GM12878 (cell line): ENCODE measurements around the gene NPAS3. TPM values are rescaled to one million over a fixed set of nuclear protein-coding genes. Genes with fewer than 3 reads are reported as not detected.

Experiments used
- ATAC-seq: fragments of 200-7000 bp; cut with Tn5 transposase; 3 replicates; pipeline ENCODE4 v1.9.1; 2020; ENCODE audit warnings: mild to moderate bottlenecking, moderate library complexity
- BruUV-seq: library from RNA; stranded (reverse); fragments of 400-500 nt; replicated peaks from 2 replicates; lab custom pipeline; 2021; lab: Mats Ljungman, UMichigan
- CTCF ChIA-PET: fragments of 300-600 bp; sonication (Branson Sonifier 250); formaldehyde crosslinking; extraction: SDS; loops from one replicate; lab custom pipeline; 2021; ENCODE audit warnings: inconsistent platforms; lab: Yijun Ruan, JAX
- POLR2A ChIA-PET: fragments of 350-600 bp; formaldehyde crosslinking; extraction: SDS; loops from one replicate; lab custom pipeline; 2021; ENCODE audit warnings: inconsistent platforms; lab: Charles Lee
- RAD21 ChIA-PET: fragments of 300-600 bp; sonication (Branson Sonifier 250); formaldehyde crosslinking; loops from one replicate; lab custom pipeline; 2023; ENCODE audit warnings: antibody characterized with exemption; ENCODE audit not compliant: unreplicated experiment; lab: Charles Lee
- SMC1A ChIA-PET: fragments of 300-600 bp; sonication (Branson Sonifier 250); formaldehyde crosslinking; loops from one replicate; lab custom pipeline; 2023; ENCODE audit not compliant: unreplicated experiment, uncharacterized antibody; lab: Charles Lee
- DNase-seq: peaks from one replicate; pipeline ENCODE4 v3.0.0-alpha.2; 2011; ENCODE audit warnings: low read depth, low spot score
- FAIRE-seq: peaks from 3 replicates; lab custom pipeline; 2011; peaks lifted over from hg19 to GRCh38; lab: Jason Lieb, UNC
- H2AFZ ChIP-seq: 2 replicates; pipeline ENCODE4 v1.6.0; 2011; ENCODE audit warnings: low read depth, low read length, control low read depth; ENCODE audit not compliant: control insufficient read depth
- H3K27ac ChIP-seq: 2 replicates; pipeline ENCODE4 v1.5.1; 2011; ENCODE audit warnings: control low read depth; ENCODE audit not compliant: control insufficient read depth, insufficient read depth
- H3K27me3 ChIP-seq, 2 experiments: replicated peaks in 1 of 2; 2 replicates each; pipeline versions ENCODE4 v1.6.0 to v1.6.1; 2011; ENCODE audit warnings: low read length in 1 of 2; ENCODE audit not compliant: control insufficient read depth in 2 of 2, insufficient read depth in 2 of 2
- H3K36me3 ChIP-seq, 2 experiments: 2 replicates each; pipeline ENCODE4 v1.5.1; 2011; ENCODE audit warnings: low read length in 1 of 2; ENCODE audit not compliant: control insufficient read depth in 2 of 2, insufficient read depth in 2 of 2
- H3K4me1 ChIP-seq: 2 replicates; pipeline ENCODE4 v1.6.1; 2011; ENCODE audit warnings: mild to moderate bottlenecking, low read length, moderate library complexity, mixed read lengths; ENCODE audit not compliant: control insufficient read depth, insufficient read depth
- H3K4me2 ChIP-seq: 2 replicates; pipeline ENCODE4 v1.6.0; 2011; ENCODE audit warnings: control low read depth; ENCODE audit not compliant: control insufficient read depth, insufficient read depth
- H3K4me3 ChIP-seq: fragments of 200-600 bp; sonication (generic); 2 replicates; pipeline ENCODE4 v1.5.1; 2016
- H3K79me2 ChIP-seq: 2 replicates; pipeline ENCODE4 v1.6.0; 2011; ENCODE audit warnings: low read length; ENCODE audit not compliant: control insufficient read depth, insufficient read depth
- H3K9ac ChIP-seq: 2 replicates; pipeline ENCODE4 v1.8.0; 2011; ENCODE audit warnings: low read length, control low read depth, mixed read lengths; ENCODE audit not compliant: control insufficient read depth, insufficient read depth
- H3K9me3 ChIP-seq: replicated peaks from 3 replicates; pipeline ENCODE4 v1.5.1; 2011; ENCODE audit warnings: mild to moderate bottlenecking, low read length; ENCODE audit not compliant: control insufficient read depth, insufficient read depth
- H4K20me1 ChIP-seq: 2 replicates; pipeline ENCODE4 v1.6.0; 2011; ENCODE audit not compliant: control insufficient read depth, insufficient read depth
- BRCA1 ChIP-seq: IDR thresholded peaks from 2 replicates; pipeline ENCODE4 v1.6.1; 2011; ENCODE audit warnings: low read depth, low read length, improper control_type of control experiment
- GATAD2B ChIP-seq: fragments of 450-650 bp; conservative IDR thresholded peaks from 2 replicates; pipeline ENCODE4 v1.6.1; 2017; ENCODE audit warnings: low read depth, mild to moderate bottlenecking, moderate library complexity
- HDAC2 ChIP-seq: fragments of 200-600 bp; sonication (generic); IDR thresholded peaks from 2 replicates; pipeline ENCODE4 v1.6.1; 2017
- HDAC6 ChIP-seq: fragments of 200-600 bp; sonication (generic); IDR thresholded peaks from one replicate; pipeline ENCODE4 v1.8.0; 2017; ENCODE audit warnings: antibody characterized with exemption; ENCODE audit not compliant: unreplicated experiment
- IKZF1 ChIP-seq: fragments of 450-650 bp; conservative IDR thresholded peaks from 2 replicates; pipeline ENCODE4 v1.6.1; 2017; ENCODE audit warnings: antibody characterized with exemption, mild to moderate bottlenecking
- NR2F1 ChIP-seq: fragments of 450-650 bp; conservative IDR thresholded peaks from 2 replicates; pipeline ENCODE4 v1.6.1; 2017; ENCODE audit warnings: mild to moderate bottlenecking
- POU2F2 ChIP-seq: IDR thresholded peaks from 3 replicates; pipeline ENCODE4 v1.6.1; 2011; ENCODE audit warnings: low read depth, mild to moderate bottlenecking, low read length, borderline replicate concordance
- SPI1 ChIP-seq: IDR thresholded peaks from 2 replicates; pipeline ENCODE4 v1.6.1; 2011; ENCODE audit warnings: low read depth, mild to moderate bottlenecking, low read length, moderate library complexity, borderline replicate concordance; ENCODE audit not compliant: insufficient read depth
- SREBF2 ChIP-seq: IDR thresholded peaks from 2 replicates; pipeline ENCODE4 v1.6.1; 2012; ENCODE audit warnings: mild to moderate bottlenecking, low read length
- TARDBP ChIP-seq: IDR thresholded peaks from 2 replicates; pipeline ENCODE4 v1.6.1; 2016; ENCODE audit warnings: borderline replicate concordance
- YY1 ChIP-seq: IDR thresholded peaks from 2 replicates; pipeline ENCODE4 v1.6.1; 2011; ENCODE audit warnings: low read depth, mild to moderate bottlenecking, low read length
- ZNF24 ChIP-seq: fragments of 450-650 bp; IDR thresholded peaks from 2 replicates; pipeline ENCODE4 v1.6.1; 2017; ENCODE audit warnings: antibody characterized with exemption, mild to moderate bottlenecking
- ZNF274 ChIP-seq: IDR thresholded peaks from one replicate; pipeline ENCODE4 v1.8.0; 2011; ENCODE audit not compliant: insufficient read length, insufficient read depth
- in situ Hi-C: fragments of 300-500 bp; cut with MboI; formaldehyde crosslinking; loops from 9 replicates; pipeline ENCODE4 v1.14.3; 2018; ENCODE audit warnings: mixed read lengths
- intact Hi-C: fragments of 100-400 bp; cut with micrococcal nuclease; formaldehyde crosslinking; loops from one replicate; pipeline ENCODE4 v1.14.2; 2022; ENCODE audit not compliant: unreplicated experiment
- polyA plus RNA-seq, 11 experiments: library from polyadenylated mRNA; depleted of rRNA in 4 of 11; unstranded in 6 of 11; stranded (reverse) in 5 of 11; fragments of >200 nt; fragmentation: Nextera tagmentation in 4 of 11; fragmentation: Illumina TruSeq in 1 of 11; extraction: Ambion mirVana in 4 of 11; extraction: Trizol in 1 of 11; gene quantifications; 1 replicate in 1 of 11; 2 replicates in 10 of 11; pipeline versions ENCODE4 v1.2.1 to v1.2.3, GENCODE V29; 2011 to 2016; ENCODE audit warnings: inconsistent platforms in 2 of 11, missing spikeins in 2 of 11, low read depth in 1 of 11
- total RNA-seq, 4 experiments: library from RNA; depleted of rRNA in 3 of 4; stranded (reverse); fragments of >200 nt in 3 of 4; fragmentation: Illumina TruSeq in 1 of 4; extraction: Trizol in 1 of 4; gene quantifications; 2 replicates each; pipeline versions ENCODE4 v1.2.1 to v1.2.3, GENCODE V29; 2013 to 2021
- TF ChIP-seq, protein P1 (sequence below): fragments of 450-650 bp; IDR thresholded peaks from 2 replicates; pipeline ENCODE4 v1.6.1; 2017; ENCODE audit warnings: low read depth, mild to moderate bottlenecking, moderate library complexity
- TF ChIP-seq, protein P2 (sequence below): IDR thresholded peaks from 2 replicates; pipeline ENCODE4 v1.6.1; 2011; ENCODE audit warnings: mild to moderate bottlenecking, low read depth, low read length, moderate library complexity; ENCODE audit not compliant: insufficient replicate concordance
- TF ChIP-seq, protein P3 (sequence below): fragments of 450-650 bp; formaldehyde crosslinking; IDR thresholded peaks from 2 replicates; pipeline ENCODE4 v1.4.0; 2020; ENCODE audit warnings: mild to moderate bottlenecking, moderate library complexity

NPAS3 gene
- total and polyA plus RNA-seq, 10 of the 15 experiments (the other 5 are each of a cell fraction or from before 2014, with no cell fraction given) = under 0.01 to 2.7 (median 0.03) TPM; not detected in 6

DNA sequence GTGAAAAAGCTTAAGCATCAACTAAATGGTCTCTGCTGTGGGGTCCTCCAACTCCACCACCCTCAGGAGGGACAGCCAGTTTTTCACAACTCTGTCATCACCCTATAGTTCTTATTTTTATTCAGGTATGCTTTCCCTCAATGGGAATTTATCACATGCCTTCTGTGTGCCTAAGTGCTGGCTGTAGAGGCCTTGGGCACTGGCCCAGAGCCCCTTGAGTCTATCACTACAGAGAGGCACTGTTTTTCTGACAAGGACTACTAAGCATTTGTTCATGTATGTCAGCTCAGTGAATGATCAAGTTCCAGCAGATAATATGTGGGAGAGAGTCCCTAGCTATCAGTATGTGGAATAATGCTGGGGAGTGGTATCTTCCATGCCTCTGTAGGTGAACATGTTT, 463.9 kb downstream of the NPAS3 start:
- Histone ChIP-seq H3K4me2 (no peak overlapping the region), H3K79me2 (no peaks in the 10 kb centered on the region), H3K4me1 (no peaks in the 10 kb centered on the region), H3K9ac (no peak overlapping the region), H3K4me3 (no peak overlapping the region), H4K20me1 (no peaks in the 10 kb centered on the region), H3K9me3 (no peaks in the 10 kb centered on the region), H3K27me3 (no peaks in the 10 kb centered on the region), H3K36me3 (no peaks in the 10 kb centered on the region), H3K27ac (no peak overlapping the region), H2AFZ (no peak overlapping the region)
- ChIA-PET CTCF (no interaction called here), RAD21 (no interaction called here), SMC1A (no interaction called here), POLR2A (no interaction called here)
- TF ChIP-seq SREBF2 (no peak), TARDBP (no peak), NR2F1 (no peak), SPI1 (no peak), HDAC2 (no peak), IKZF1 (no peak), ZNF274 (no peak), HDAC6 (no peak), POU2F2 (no peak), YY1 (no peak), ZNF24 (no peak), BRCA1 (no peak), GATAD2B (no peak)
- TF ChIP-seq, protein P1, sequence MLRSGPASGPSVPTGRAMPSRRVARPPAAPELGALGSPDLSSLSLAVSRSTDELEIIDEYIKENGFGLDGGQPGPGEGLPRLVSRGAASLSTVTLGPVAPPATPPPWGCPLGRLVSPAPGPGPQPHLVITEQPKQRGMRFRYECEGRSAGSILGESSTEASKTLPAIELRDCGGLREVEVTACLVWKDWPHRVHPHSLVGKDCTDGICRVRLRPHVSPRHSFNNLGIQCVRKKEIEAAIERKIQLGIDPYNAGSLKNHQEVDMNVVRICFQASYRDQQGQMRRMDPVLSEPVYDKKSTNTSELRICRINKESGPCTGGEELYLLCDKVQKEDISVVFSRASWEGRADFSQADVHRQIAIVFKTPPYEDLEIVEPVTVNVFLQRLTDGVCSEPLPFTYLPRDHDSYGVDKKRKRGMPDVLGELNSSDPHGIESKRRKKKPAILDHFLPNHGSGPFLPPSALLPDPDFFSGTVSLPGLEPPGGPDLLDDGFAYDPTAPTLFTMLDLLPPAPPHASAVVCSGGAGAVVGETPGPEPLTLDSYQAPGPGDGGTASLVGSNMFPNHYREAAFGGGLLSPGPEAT = no peak
- TF ChIP-seq, protein P2, sequence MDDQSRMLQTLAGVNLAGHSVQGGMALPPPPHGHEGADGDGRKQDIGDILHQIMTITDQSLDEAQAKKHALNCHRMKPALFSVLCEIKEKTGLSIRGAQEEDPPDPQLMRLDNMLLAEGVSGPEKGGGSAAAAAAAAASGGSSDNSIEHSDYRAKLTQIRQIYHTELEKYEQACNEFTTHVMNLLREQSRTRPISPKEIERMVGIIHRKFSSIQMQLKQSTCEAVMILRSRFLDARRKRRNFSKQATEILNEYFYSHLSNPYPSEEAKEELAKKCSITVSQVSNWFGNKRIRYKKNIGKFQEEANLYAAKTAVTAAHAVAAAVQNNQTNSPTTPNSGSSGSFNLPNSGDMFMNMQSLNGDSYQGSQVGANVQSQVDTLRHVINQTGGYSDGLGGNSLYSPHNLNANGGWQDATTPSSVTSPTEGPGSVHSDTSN = no peak
- TF ChIP-seq, protein P3, sequence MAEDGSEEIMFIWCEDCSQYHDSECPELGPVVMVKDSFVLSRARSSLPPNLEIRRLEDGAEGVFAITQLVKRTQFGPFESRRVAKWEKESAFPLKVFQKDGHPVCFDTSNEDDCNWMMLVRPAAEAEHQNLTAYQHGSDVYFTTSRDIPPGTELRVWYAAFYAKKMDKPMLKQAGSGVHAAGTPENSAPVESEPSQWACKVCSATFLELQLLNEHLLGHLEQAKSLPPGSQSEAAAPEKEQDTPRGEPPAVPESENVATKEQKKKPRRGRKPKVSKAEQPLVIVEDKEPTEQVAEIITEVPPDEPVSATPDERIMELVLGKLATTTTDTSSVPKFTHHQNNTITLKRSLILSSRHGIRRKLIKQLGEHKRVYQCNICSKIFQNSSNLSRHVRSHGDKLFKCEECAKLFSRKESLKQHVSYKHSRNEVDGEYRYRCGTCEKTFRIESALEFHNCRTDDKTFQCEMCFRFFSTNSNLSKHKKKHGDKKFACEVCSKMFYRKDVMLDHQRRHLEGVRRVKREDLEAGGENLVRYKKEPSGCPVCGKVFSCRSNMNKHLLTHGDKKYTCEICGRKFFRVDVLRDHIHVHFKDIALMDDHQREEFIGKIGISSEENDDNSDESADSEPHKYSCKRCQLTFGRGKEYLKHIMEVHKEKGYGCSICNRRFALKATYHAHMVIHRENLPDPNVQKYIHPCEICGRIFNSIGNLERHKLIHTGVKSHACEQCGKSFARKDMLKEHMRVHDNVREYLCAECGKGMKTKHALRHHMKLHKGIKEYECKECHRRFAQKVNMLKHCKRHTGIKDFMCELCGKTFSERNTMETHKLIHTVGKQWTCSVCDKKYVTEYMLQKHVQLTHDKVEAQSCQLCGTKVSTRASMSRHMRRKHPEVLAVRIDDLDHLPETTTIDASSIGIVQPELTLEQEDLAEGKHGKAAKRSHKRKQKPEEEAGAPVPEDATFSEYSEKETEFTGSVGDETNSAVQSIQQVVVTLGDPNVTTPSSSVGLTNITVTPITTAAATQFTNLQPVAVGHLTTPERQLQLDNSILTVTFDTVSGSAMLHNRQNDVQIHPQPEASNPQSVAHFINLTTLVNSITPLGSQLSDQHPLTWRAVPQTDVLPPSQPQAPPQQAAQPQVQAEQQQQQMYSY (CRISPR knock-in tag) = no peak
- FAIRE-seq (no peak), ATAC-seq (no peak), DNase-seq (no peak)
- intact Hi-C loops (no loop called here), in situ Hi-C loops (no loop called here)
- BruUV-seq = no TSS peak
